ENCODE measurements around the gene HGS.

HGS gene

DNA sequence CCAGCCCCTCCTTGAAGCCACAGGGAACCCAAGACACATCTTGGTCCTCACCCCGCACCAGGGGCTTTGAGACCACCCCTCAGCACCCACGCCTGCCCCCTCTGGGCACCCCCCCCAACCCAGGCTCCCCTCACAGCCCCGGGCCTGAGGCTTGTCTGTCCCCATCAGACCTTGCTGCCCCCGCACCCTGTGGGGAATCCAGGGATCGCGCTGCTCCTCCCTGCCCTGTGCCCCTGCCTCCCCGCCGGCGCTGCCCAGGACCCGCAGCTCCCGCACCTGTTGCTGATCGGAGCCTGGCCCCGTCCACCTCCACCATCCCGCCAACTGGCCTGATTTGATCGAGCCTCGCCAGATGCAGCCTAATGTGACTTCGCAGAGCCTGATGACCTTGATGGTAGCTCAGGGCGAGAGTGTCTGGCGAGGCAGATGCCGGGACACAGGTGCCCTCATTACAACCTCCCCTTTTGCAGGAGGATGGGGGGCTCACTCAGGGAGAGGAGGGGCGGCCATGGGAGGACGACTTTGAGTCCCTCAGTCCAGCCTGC is 57.3 kb downstream of the HGS start:
- H3K4me3 ChIP-seq (replicated peaks in 1 of 2; ENCODE audit: low read depth in 2 of 2, low read length in 2 of 2), result no peak overlapping the region
- TF ChIP-seq, protein P1, sequence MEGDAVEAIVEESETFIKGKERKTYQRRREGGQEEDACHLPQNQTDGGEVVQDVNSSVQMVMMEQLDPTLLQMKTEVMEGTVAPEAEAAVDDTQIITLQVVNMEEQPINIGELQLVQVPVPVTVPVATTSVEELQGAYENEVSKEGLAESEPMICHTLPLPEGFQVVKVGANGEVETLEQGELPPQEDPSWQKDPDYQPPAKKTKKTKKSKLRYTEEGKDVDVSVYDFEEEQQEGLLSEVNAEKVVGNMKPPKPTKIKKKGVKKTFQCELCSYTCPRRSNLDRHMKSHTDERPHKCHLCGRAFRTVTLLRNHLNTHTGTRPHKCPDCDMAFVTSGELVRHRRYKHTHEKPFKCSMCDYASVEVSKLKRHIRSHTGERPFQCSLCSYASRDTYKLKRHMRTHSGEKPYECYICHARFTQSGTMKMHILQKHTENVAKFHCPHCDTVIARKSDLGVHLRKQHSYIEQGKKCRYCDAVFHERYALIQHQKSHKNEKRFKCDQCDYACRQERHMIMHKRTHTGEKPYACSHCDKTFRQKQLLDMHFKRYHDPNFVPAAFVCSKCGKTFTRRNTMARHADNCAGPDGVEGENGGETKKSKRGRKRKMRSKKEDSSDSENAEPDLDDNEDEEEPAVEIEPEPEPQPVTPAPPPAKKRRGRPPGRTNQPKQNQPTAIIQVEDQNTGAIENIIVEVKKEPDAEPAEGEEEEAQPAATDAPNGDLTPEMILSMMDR (IDR thresholded peaks at IDR 0.05; ENCODE audit: low read depth, low read length), result no peak
- no peak for DNase-seq (ENCODE audit: low read depth in 2 of 2)

DNA sequence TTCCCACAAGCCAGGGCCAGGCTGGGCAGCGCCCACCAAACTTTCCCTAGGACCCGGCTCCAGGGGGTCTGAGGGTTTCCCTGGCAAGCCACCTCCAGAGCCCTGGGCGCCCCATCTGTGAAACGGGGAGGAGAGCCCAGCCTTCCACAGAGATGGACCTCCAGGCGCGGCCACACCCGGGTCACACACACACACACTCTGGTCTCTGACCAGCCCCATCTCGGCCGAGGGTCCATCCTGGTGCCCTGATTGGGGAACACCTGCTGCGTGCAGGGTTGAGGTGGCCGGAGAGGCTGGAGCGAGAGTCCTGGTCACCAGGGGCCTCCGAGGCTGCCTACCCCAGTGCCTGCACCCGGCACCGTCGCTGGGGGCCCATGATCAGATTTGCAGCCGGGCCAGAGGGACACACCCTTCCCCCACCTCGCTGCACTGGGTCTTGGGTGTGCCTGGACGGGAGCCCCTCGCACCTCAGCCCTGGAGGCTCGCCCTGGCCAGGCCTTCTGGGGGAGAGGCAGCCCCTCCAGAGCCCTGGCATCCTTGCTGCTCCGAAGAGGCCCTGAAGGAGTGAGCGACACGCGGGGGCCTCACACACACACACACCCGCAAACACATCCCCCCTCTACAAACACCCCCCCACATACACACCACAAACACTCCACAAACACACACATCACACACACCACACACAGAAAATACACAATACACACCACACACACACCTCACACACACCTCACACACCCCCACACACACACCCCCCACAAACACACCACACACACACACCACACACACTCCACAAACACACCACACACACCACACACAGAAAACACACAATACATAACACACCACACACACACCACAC is 58.0 kb downstream of the HGS start:
- TF ChIP-seq, protein P1 (IDR thresholded peaks at IDR 0.05; ENCODE audit: low read depth, low read length), result no peak
- H3K4me3 ChIP-seq (replicated peaks in 1 of 2; ENCODE audit: low read depth in 2 of 2, low read length in 2 of 2), result no peak overlapping the region
- DNase-seq (ENCODE audit: low read depth in 2 of 2), result no peak

Measured in cardiac fibroblast (primary cell).